GOT3 (cell line): ENCODE results near the gene CDH18.
"Not testable (repeated sequence)": the region's sequence is repeated elsewhere in the genome, so short reads cannot be mapped to it uniquely, and the experiment has no call there.

Source experiments
- DNase-seq: peaks from one replicate; lab custom pipeline; 2025; ENCODE audit warnings: mixed read lengths; lab: John Stamatoyannopoulos, UW

The CDH18 gene

GRCh38 chr5:19859020-19859419, 129.0 kb downstream of the CDH18 start:
- DNase-seq, result no peak

- no peak for DNase-seq
These were observed 132.1 kb downstream of the CDH18 start for GRCh38 chr5:19855931-19856330.

- DNase-seq, result no peak
These were observed 132.5 kb downstream of the CDH18 start for GRCh38 chr5:19855453-19855852.

- no peak for DNase-seq
These were observed 133.0 kb downstream of the CDH18 start for GRCh38 chr5:19855031-19855430.

GRCh38 chr5:19853616-19854240, 134.3 kb downstream of the CDH18 start:
- no peak for DNase-seq

- DNase-seq, result no peak
These were observed 150.3 kb downstream of the CDH18 start for GRCh38 chr5:19837536-19838174.

- DNase-seq, result no peak
These were observed 152.6 kb downstream of the CDH18 start for GRCh38 chr5:19835442-19835841.

- DNase-seq, result not testable (repeated sequence)
These were observed 175.3 kb downstream of the CDH18 start for GRCh38 chr5:19812720-19813119.

- DNase-seq, result no peak
These were observed 181.2 kb downstream of the CDH18 start for GRCh38 chr5:19806756-19807155.

- no peak for DNase-seq
These were observed 185.3 kb downstream of the CDH18 start for GRCh38 chr5:19802686-19803085.

GRCh38 chr5:19795218-19795617, 192.8 kb downstream of the CDH18 start:
- no peak for DNase-seq

GRCh38 chr5:19790829-19791466, 197.1 kb downstream of the CDH18 start:
- no peak for DNase-seq

GRCh38 chr5:19782566-19782965, 205.4 kb downstream of the CDH18 start:
- DNase-seq, result no peak

- DNase-seq, result no peak
These were observed 210.6 kb downstream of the CDH18 start for GRCh38 chr5:19777363-19777762.

GRCh38 chr5:19776886-19777285, 211.1 kb downstream of the CDH18 start:
- not testable (repeated sequence) for DNase-seq

- DNase-seq, result no peak
These were observed 216.7 kb downstream of the CDH18 start for GRCh38 chr5:19771174-19771835.

GRCh38 chr5:19770396-19770795, 217.6 kb downstream of the CDH18 start:
- no peak for DNase-seq

GRCh38 chr5:19767987-19768386, 220.0 kb downstream of the CDH18 start:
- no peak for DNase-seq

- no peak for DNase-seq
These were observed 234.4 kb downstream of the CDH18 start for GRCh38 chr5:19753579-19753978.

GRCh38 chr5:19751326-19751725, 236.7 kb downstream of the CDH18 start:
- no peak for DNase-seq

- DNase-seq, result no peak
These were observed 242.8 kb downstream of the CDH18 start for GRCh38 chr5:19745247-19745646.

- no peak for DNase-seq
These were observed 248.3 kb downstream of the CDH18 start for GRCh38 chr5:19739671-19740070.

GRCh38 chr5:19734776-19735175, 253.2 kb downstream of the CDH18 start:
- no peak for DNase-seq
